Liver (tissue), 3 donors: ENCODE measurements around the gene MPV17.
A peak's percentile ranks its signal among the peaks of the same experiment; 100 is the strongest.

Experiments used
- GABPA ChIP-seq, 2 donors: IDR thresholded peaks in 1 of 2; conservative IDR thresholded peaks in 1 of 2; 2 replicates each; pipeline ENCODE4 v1.6.1; 2016; ENCODE audit warnings: antibody characterized with exemption in 2 of 2, mild to moderate bottlenecking in 1 of 2, moderate library complexity in 1 of 2
- JUND ChIP-seq, 2 donors: IDR thresholded peaks; 2 replicates each; pipeline ENCODE4 v1.6.1; 2016; ENCODE audit warnings: antibody characterized with exemption in 2 of 2
- RAD21 ChIP-seq, 2 donors: IDR thresholded peaks; 2 replicates each; pipeline ENCODE4 v1.6.1; 2016; ENCODE audit warnings: antibody characterized with exemption in 2 of 2, mild to moderate bottlenecking in 2 of 2
- RXRA ChIP-seq, 2 donors: IDR thresholded peaks; 2 replicates each; pipeline ENCODE4 v1.6.1; 2017 to 2018; ENCODE audit warnings: antibody characterized with exemption in 2 of 2, mild to moderate bottlenecking in 1 of 2
- SP1 ChIP-seq: IDR thresholded peaks from 2 replicates; pipeline ENCODE4 v1.6.1; 2018; ENCODE audit warnings: antibody characterized with exemption, mild to moderate bottlenecking
- TAF1 ChIP-seq: conservative IDR thresholded peaks from 2 replicates; pipeline ENCODE4 v1.6.1; 2016; ENCODE audit warnings: antibody characterized with exemption, mild to moderate bottlenecking
- YY1 ChIP-seq: IDR thresholded peaks from 2 replicates; pipeline ENCODE4 v1.6.1; 2016; ENCODE audit warnings: antibody characterized with exemption, mild to moderate bottlenecking
- TF ChIP-seq, protein P1 (sequence below): fragments of 150-350 bp; IDR thresholded peaks from 2 replicates; pipeline ENCODE4 v1.5.1; 2017; ENCODE audit warnings: improper control_type of control experiment, low read depth, low read length; ENCODE audit not compliant: missing input control
- TF ChIP-seq, protein P2 (sequence below): IDR thresholded peaks from 2 replicates; pipeline ENCODE4 v1.6.1; 2016; ENCODE audit warnings: antibody characterized with exemption, mild to moderate bottlenecking
- TF ChIP-seq, protein P3 (sequence below): IDR thresholded peaks from 2 replicates; pipeline ENCODE4 v1.6.1; 2016; ENCODE audit warnings: antibody characterized with exemption
- donor health status: healthy.
- donor health status: healthy.

DNA sequence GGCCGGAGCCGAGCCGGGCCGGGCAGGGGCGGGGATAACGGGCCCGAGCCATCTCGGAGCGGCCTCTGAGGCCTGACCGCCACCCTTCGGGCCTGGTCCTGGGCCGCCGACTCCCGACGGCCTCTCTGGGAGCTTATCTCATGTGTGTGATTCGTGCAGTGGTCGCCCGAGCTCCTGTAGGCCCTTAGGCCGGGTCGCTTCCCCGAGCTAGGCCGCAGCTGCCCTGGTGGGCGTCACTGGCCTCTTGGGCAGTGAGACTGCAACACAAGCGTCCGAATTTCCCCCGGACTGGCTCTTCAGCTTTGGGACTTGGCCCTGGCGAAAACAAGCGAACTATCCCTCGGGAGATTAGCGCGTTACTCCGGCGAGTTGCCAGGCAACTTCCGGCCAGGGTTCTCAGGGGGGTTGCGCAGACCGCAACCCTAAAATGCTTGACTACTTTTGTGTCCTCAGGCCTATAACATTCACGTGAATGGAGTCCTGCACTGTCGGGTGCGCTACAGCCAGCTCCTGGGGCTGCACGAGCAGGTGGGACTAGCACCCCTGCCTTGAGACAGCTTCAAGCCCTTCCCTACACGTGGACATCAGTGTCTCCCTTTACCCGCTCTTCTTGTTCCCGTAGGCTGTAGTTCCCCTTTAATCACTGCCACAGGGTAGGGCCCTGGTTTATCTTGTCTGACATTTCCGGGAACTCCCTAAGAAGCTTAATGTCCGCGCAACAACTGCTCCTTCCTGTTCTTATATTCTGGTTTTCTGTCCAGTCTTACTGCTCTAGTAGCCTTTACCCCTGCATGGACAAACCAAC is 48.1 kb upstream of the MPV17 start:
- TF ChIP-seq, protein P1, sequence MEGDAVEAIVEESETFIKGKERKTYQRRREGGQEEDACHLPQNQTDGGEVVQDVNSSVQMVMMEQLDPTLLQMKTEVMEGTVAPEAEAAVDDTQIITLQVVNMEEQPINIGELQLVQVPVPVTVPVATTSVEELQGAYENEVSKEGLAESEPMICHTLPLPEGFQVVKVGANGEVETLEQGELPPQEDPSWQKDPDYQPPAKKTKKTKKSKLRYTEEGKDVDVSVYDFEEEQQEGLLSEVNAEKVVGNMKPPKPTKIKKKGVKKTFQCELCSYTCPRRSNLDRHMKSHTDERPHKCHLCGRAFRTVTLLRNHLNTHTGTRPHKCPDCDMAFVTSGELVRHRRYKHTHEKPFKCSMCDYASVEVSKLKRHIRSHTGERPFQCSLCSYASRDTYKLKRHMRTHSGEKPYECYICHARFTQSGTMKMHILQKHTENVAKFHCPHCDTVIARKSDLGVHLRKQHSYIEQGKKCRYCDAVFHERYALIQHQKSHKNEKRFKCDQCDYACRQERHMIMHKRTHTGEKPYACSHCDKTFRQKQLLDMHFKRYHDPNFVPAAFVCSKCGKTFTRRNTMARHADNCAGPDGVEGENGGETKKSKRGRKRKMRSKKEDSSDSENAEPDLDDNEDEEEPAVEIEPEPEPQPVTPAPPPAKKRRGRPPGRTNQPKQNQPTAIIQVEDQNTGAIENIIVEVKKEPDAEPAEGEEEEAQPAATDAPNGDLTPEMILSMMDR: no peak
- TF ChIP-seq, protein P2, sequence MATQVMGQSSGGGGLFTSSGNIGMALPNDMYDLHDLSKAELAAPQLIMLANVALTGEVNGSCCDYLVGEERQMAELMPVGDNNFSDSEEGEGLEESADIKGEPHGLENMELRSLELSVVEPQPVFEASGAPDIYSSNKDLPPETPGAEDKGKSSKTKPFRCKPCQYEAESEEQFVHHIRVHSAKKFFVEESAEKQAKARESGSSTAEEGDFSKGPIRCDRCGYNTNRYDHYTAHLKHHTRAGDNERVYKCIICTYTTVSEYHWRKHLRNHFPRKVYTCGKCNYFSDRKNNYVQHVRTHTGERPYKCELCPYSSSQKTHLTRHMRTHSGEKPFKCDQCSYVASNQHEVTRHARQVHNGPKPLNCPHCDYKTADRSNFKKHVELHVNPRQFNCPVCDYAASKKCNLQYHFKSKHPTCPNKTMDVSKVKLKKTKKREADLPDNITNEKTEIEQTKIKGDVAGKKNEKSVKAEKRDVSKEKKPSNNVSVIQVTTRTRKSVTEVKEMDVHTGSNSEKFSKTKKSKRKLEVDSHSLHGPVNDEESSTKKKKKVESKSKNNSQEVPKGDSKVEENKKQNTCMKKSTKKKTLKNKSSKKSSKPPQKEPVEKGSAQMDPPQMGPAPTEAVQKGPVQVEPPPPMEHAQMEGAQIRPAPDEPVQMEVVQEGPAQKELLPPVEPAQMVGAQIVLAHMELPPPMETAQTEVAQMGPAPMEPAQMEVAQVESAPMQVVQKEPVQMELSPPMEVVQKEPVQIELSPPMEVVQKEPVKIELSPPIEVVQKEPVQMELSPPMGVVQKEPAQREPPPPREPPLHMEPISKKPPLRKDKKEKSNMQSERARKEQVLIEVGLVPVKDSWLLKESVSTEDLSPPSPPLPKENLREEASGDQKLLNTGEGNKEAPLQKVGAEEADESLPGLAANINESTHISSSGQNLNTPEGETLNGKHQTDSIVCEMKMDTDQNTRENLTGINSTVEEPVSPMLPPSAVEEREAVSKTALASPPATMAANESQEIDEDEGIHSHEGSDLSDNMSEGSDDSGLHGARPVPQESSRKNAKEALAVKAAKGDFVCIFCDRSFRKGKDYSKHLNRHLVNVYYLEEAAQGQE: no peak
- no peak for TF ChIP-seq JUND (IDR thresholded peaks at IDR 0.05)
- no peak for TF ChIP-seq YY1
- TF ChIP-seq, protein P3, sequence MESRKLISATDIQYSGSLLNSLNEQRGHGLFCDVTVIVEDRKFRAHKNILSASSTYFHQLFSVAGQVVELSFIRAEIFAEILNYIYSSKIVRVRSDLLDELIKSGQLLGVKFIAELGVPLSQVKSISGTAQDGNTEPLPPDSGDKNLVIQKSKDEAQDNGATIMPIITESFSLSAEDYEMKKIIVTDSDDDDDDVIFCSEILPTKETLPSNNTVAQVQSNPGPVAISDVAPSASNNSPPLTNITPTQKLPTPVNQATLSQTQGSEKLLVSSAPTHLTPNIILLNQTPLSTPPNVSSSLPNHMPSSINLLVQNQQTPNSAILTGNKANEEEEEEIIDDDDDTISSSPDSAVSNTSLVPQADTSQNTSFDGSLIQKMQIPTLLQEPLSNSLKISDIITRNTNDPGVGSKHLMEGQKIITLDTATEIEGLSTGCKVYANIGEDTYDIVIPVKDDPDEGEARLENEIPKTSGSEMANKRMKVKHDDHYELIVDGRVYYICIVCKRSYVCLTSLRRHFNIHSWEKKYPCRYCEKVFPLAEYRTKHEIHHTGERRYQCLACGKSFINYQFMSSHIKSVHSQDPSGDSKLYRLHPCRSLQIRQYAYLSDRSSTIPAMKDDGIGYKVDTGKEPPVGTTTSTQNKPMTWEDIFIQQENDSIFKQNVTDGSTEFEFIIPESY: no peak
- peak in 1 of 2 donors; percentile 10 for TF ChIP-seq GABPA (IDR thresholded peaks at IDR 0.05 in 1 of 2, conservative IDR thresholded peaks at IDR 0.05 in 1 of 2)
- TF ChIP-seq SP1: peak; percentile 15
- no peak for TF ChIP-seq TAF1
- TF ChIP-seq RAD21 (IDR thresholded peaks at IDR 0.05): no peak
- no peak for TF ChIP-seq RXRA (IDR thresholded peaks at IDR 0.05)
